Suprapubic skin (tissue), 4 donors: ENCODE measurements around the gene GTF2H4. TPM values are rescaled to one million over a fixed set of nuclear protein-coding genes. Genes with fewer than 3 reads are reported as not detected.
"Not testable (repeated sequence)": the region's sequence is repeated elsewhere in the genome, so short reads cannot be mapped to it uniquely, and the experiment has no call there.

Experiments used
- DNase-seq, 2 donors: peaks; one replicate each; pipeline ENCODE4 v3.0.0-alpha.2; 2019; ENCODE audit warnings: low spot score in 2 of 2
- H3K27ac ChIP-seq: fragments of 200-600 bp; sonication (generic); one replicate; pipeline ENCODE4 v1.5.1; 2019
- H3K27me3 ChIP-seq: fragments of 200-600 bp; sonication (generic); one replicate; pipeline ENCODE4 v1.5.1; 2019
- H3K36me3 ChIP-seq: fragments of 200-600 bp; sonication (generic); one replicate; pipeline ENCODE4 v1.5.1; 2019
- H3K4me1 ChIP-seq: fragments of 200-600 bp; sonication (generic); one replicate; pipeline ENCODE4 v1.5.1; 2019
- H3K4me3 ChIP-seq: fragments of 200-600 bp; sonication (generic); one replicate; pipeline ENCODE4 v1.5.1; 2019; ENCODE audit warnings: mild to moderate bottlenecking
- H3K9me3 ChIP-seq: fragments of 200-600 bp; sonication (generic); one replicate; pipeline ENCODE4 v1.5.1; 2019
- CTCF ChIP-seq, 2 donors: fragments of 200-600 bp in 1 of 2; fragments of 450-650 bp in 1 of 2; sonication (generic) in 1 of 2; IDR thresholded peaks; one replicate each; pipeline ENCODE4 v1.5.1; 2016 to 2019; ENCODE audit warnings: antibody characterized with exemption in 2 of 2, mild to moderate bottlenecking in 1 of 2, moderate library complexity in 1 of 2
- EP300 ChIP-seq: sonication (generic); formaldehyde crosslinking; IDR thresholded peaks from one replicate; pipeline ENCODE4 v1.6.1; 2017; ENCODE audit warnings: antibody characterized with exemption
- POLR2A ChIP-seq, 2 donors: fragments of 450-650 bp; IDR thresholded peaks; one replicate each; pipeline ENCODE4 v1.6.1; 2017; ENCODE audit warnings: antibody characterized with exemption in 2 of 2, mild to moderate bottlenecking in 2 of 2, moderate library complexity in 2 of 2
- POLR2AphosphoS5 ChIP-seq, 3 donors: sonication (generic); formaldehyde crosslinking; IDR thresholded peaks; one replicate each; pipeline ENCODE4 v1.6.1; 2017; ENCODE audit warnings: antibody characterized with exemption in 3 of 3
- WGBS: methylation state at CpG from one replicate; pipeline ENCODE4 v1.1.5; 2018; 5-methylcytosine and 5-hydroxymethylcytosine counted together
- total RNA-seq, 4 donors: library from RNA; depleted of rRNA; stranded (reverse); fragments of >200 nt; gene quantifications; one replicate each; pipeline ENCODE4 v1.1.0, GENCODE V29; 2016

The GTF2H4 gene
- total RNA-seq, 4 donors from 2014 or later = 10.5 to 33.5 (median 11.3) TPM

GRCh38 chr6:30908700-30909099, 693 bp downstream of the GTF2H4 start:
- Histone ChIP-seq H3K36me3 (peaks cover 27% of the 10 kb centered on the region), H3K9me3 (no peaks in the 10 kb centered on the region), H3K27ac (no peak overlapping the region), H3K4me1 (peaks cover 21% of the 10 kb centered on the region), H3K27me3 (no peaks in the 10 kb centered on the region), H3K4me3 (peak overlapping the region; percentile 69)
- DNase-seq = no peak
- TF ChIP-seq POLR2AphosphoS5 (IDR thresholded peaks at IDR 0.05) (no peak), EP300 (no peak), CTCF (IDR thresholded peaks at IDR 0.05) (no peak), POLR2A (IDR thresholded peaks at IDR 0.05) (no peak)
- WGBS = 22% methylated on average over 2 of the region's 2 CpGs

DNA sequence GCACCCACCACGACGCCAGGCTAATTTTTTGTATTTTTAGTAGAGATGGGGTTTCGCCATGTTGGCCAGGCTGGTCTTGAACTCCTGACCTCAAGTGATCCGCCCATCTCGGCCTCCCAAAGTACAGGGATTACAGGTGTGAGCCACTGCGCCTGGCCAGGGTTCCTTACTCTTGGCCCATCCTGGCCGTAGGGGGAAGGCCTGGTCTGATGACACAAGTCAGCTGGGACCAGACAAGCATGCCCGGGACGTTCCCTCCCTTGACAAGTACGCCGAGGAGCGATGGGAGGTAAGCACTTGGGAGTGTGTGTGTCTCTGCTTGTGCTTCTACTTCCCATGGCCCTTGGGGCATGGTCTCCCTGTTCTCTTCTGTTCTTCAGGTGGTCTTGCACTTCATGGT, 2.5 kb downstream of the GTF2H4 start:
- H3K36me3 ChIP-seq = peaks cover 27% of the 10 kb centered on the region
- H3K4me3 ChIP-seq, H3K27ac ChIP-seq, H3K9me3 ChIP-seq, DNase-seq, H3K27me3 ChIP-seq: not testable (repeated sequence)
- H3K4me1 ChIP-seq = peaks cover 33% of the 10 kb centered on the region
- 89% methylated on average over 12 of the region's 12 CpGs for WGBS

GRCh38 chr6:30912746-30913520, 4.9 kb downstream of the GTF2H4 start:
- TF ChIP-seq POLR2AphosphoS5 (IDR thresholded peaks at IDR 0.05) (no peak), CTCF (IDR thresholded peaks at IDR 0.05) (no peak), EP300 (no peak), POLR2A (IDR thresholded peaks at IDR 0.05) (no peak)
- Histone ChIP-seq H3K4me3 (no peak overlapping the region), H3K27ac (no peak overlapping the region), H3K36me3 (peaks cover 41% of the 10 kb centered on the region), H3K4me1 (peaks cover 36% of the 10 kb centered on the region), H3K27me3 (no peaks in the 10 kb centered on the region), H3K9me3 (no peaks in the 10 kb centered on the region)
- 72% methylated on average over 8 of the region's 8 CpGs for WGBS
- DNase-seq = no peak

DNA sequence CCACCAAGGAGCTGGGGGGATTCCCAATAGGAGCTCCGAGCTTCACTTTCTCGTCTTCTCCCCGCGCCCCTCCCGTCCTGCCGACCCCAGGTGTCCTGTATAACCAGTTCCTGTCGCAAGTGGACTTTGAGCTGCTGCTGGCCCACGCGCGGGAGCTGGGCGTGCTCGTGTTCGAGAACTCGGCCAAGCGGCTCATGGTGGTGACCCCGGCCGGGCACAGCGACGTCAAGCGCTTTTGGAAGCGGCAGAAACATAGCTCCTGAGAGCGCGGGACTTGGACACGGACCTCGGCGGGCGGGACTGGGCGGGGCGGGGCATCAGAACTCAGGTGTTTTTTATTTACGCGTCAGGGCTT, 5.7 kb downstream of the GTF2H4 start:
- Histone ChIP-seq H3K27ac (peak overlapping the region; percentile 88), H3K4me1 (peaks cover 33% of the 10 kb centered on the region), H3K36me3 (peaks cover 48% of the 10 kb centered on the region), H3K4me3 (peak overlapping the region; percentile 56), H3K9me3 (no peaks in the 10 kb centered on the region), H3K27me3 (no peaks in the 10 kb centered on the region)
- WGBS = 0% methylated on average over 13 of the region's 31 CpGs
- DNase-seq = no peak
- TF ChIP-seq POLR2AphosphoS5 (IDR thresholded peaks at IDR 0.05) (no peak), CTCF (IDR thresholded peaks at IDR 0.05) (no peak), POLR2A (IDR thresholded peaks at IDR 0.05) (no peak)

GRCh38 chr6:30914076-30914853, 6.3 kb downstream of the GTF2H4 start, which contains the start of gene VARS2:
TSS of gene VARS2 (plus strand) at chr6:30914238. CDS start at chr6:30914837, 599 bp downstream.
- peaks cover 54% of the 10 kb centered on the region for H3K36me3 ChIP-seq
- no peaks in the 10 kb centered on the region for H3K27me3 ChIP-seq
- no peak for TF ChIP-seq EP300
- peak in 1 of 2 donors; percentile 28 for TF ChIP-seq CTCF (IDR thresholded peaks at IDR 0.05)
- TF ChIP-seq POLR2A (IDR thresholded peaks at IDR 0.05) = peak; percentile 41 to 78
- TF ChIP-seq POLR2AphosphoS5 (IDR thresholded peaks at IDR 0.05) = peak in 2 of 3 donors; percentile 37 to 57
- peaks cover 27% of the 10 kb centered on the region for H3K4me1 ChIP-seq
- H3K9me3 ChIP-seq = no peaks in the 10 kb centered on the region
- peak; percentile 95 to 96 for DNase-seq
- H3K27ac ChIP-seq = peak within 1 kb of the TSS; percentile 88
- peak within 1 kb of the TSS; percentile 56 for H3K4me3 ChIP-seq
- under 1% methylated on average over 37 of the region's 52 CpGs for WGBS
